ENCODE measurements around the gene PERP.

PERP gene

DNA sequence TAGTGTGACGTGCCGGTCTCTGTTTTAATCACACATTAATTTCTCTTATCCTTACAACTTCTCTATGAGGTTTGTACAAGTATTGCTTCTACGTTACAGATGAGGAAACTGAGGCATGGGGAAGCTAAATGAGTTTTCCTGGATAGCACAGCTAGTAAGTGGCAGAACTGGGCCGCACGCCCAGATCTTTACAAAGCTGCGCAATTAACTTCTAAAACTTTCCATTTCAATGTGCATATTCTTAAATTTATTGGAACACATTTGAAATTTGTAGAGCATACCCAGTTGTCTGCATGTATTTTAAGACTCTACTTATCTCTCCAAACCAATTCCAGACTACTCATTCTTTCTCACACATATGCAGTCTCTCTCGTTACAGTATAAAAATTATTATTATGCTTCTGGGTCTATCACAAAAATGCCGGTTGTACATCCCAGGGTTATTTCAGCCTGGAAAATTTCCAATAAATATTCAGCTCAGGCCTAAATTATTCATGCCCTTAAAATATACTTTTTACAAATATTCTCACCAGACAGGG lies 10.2 kb upstream of the PERP start:
- TF ChIP-seq SIN3A (IDR thresholded peaks at IDR 0.05; ENCODE audit: borderline replicate concordance, insufficient read depth, low read length): no peak
- TF ChIP-seq TAF1 (IDR thresholded peaks at IDR 0.05; ENCODE audit: borderline replicate concordance, insufficient read depth, low read length): no peak
- TF ChIP-seq REST (IDR thresholded peaks at IDR 0.05; ENCODE audit: insufficient read depth in 1 of 2, low read depth in 2 of 2, low read length in 2 of 2): no peak
- no peak for TF ChIP-seq POLR2AphosphoS5 (IDR thresholded peaks at IDR 0.05; ENCODE audit: low read depth, low read length)
- no peak for TF ChIP-seq FOXP2 (optimal IDR thresholded peaks at IDR 0.05; ENCODE audit: borderline replicate concordance, extremely low read depth, extremely low read length, insufficient read depth)

GRCh38 chr6:138116661-138116999 lies 9.4 kb upstream of the PERP start:
- no peak for TF ChIP-seq SIN3A (IDR thresholded peaks at IDR 0.05; ENCODE audit: borderline replicate concordance, insufficient read depth, low read length)
- no peak for TF ChIP-seq POLR2AphosphoS5 (IDR thresholded peaks at IDR 0.05; ENCODE audit: low read depth, low read length)
- TF ChIP-seq REST (IDR thresholded peaks at IDR 0.05; ENCODE audit: insufficient read depth in 1 of 2, low read depth in 2 of 2, low read length in 2 of 2): no peak
- TF ChIP-seq TAF1 (IDR thresholded peaks at IDR 0.05; ENCODE audit: borderline replicate concordance, insufficient read depth, low read length): no peak
- TF ChIP-seq FOXP2 (optimal IDR thresholded peaks at IDR 0.05; ENCODE audit: borderline replicate concordance, extremely low read depth, extremely low read length, insufficient read depth): no peak

DNA sequence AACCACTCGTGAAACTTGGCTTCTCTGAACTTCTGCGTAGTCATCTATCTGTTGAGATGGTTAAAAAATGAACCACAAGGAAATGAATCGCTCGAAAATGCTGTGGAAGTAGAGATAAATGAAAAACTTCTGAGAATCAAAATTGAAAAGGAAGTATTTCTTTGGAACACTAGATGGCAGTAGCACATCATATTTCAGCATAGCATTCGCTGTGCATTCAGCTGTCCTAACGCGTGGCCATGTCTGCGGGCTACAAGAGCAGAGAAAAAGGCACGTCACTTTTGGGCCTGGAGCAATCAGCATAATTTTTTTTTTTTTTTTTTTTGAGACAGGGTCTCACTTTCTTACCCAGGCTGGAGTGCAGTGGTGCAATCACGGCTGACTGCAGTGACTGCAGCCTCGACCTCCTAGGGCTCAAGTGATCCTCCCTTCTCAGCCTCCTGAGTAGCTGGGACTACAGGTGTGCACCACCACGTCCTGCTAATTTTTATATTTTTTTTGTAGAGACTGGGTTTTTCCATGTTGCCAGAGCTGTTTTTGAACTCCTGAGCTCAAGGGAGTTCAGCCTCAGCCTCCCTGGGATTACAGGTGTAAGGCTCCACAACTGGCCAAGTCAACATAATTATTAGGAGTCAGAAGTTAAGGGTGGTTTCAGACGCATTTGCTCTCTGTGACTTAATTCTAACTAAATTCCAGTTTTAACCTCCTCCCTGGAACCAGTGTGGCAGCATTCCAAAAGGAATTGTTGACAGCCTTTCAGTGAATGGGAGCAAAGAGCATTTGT lies 8.8 kb upstream of the PERP start:
- no peak for TF ChIP-seq SIN3A (IDR thresholded peaks at IDR 0.05; ENCODE audit: borderline replicate concordance, insufficient read depth, low read length)
- no peak for TF ChIP-seq TAF1 (IDR thresholded peaks at IDR 0.05; ENCODE audit: borderline replicate concordance, insufficient read depth, low read length)
- no peak for TF ChIP-seq FOXP2 (optimal IDR thresholded peaks at IDR 0.05; ENCODE audit: borderline replicate concordance, extremely low read depth, extremely low read length, insufficient read depth)
- TF ChIP-seq REST (IDR thresholded peaks at IDR 0.05; ENCODE audit: insufficient read depth in 1 of 2, low read depth in 2 of 2, low read length in 2 of 2): no peak
- no peak for TF ChIP-seq POLR2AphosphoS5 (IDR thresholded peaks at IDR 0.05; ENCODE audit: low read depth, low read length)

- no peak for TF ChIP-seq FOXP2 (optimal IDR thresholded peaks at IDR 0.05; ENCODE audit: borderline replicate concordance, extremely low read depth, extremely low read length, insufficient read depth)
- no peak for TF ChIP-seq TAF1 (IDR thresholded peaks at IDR 0.05; ENCODE audit: borderline replicate concordance, insufficient read depth, low read length)
Measured at GRCh38 chr6:138115201-138115600, 8.0 kb upstream of the PERP start.

DNA sequence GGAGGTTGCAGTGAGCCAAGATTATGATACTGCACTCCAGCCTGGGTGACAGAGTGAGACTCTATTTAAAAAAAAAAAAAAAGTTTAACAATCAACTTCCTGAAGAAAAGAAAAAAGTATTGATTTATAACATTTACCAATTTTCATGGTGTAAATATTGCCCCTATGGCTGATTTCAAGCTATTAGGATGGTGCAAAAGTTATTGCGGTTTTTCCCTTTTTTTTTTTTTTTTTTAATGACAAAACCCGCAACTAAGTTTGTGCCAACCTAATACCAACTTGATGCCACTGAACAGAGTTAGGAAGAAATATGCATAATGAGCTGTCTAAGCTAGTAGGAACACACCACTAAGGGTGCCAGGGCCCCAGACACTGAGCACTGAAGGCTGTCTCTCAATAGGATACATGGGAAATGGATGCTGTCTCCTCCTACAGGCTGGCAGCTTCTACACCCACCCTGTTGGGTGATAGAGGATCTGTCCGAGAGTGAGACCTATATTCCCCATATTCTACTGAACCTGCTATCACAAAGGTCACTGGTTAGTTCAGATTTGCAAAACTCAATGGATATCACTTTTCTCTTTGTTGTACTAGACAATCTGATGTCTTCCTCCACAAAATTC lies 6.5 kb upstream of the PERP start:
- no peak for TF ChIP-seq TAF1 (IDR thresholded peaks at IDR 0.05; ENCODE audit: borderline replicate concordance, insufficient read depth, low read length)
- TF ChIP-seq POLR2AphosphoS5 (IDR thresholded peaks at IDR 0.05; ENCODE audit: low read depth, low read length): no peak
- no peak for TF ChIP-seq REST (IDR thresholded peaks at IDR 0.05; ENCODE audit: insufficient read depth in 1 of 2, low read depth in 2 of 2, low read length in 2 of 2)
- TF ChIP-seq SIN3A (IDR thresholded peaks at IDR 0.05; ENCODE audit: borderline replicate concordance, insufficient read depth, low read length): no peak
- no peak for TF ChIP-seq FOXP2 (optimal IDR thresholded peaks at IDR 0.05; ENCODE audit: borderline replicate concordance, extremely low read depth, extremely low read length, insufficient read depth)
